Neutrophil (primary cell): ENCODE data around the gene PLP2.

Experiments
- H3K27ac ChIP-seq: fragments of 200-600 bp; sonication (generic); 2 replicates; pipeline ENCODE4 v1.5.1; 2016; ENCODE audit warnings: mild to moderate bottlenecking, moderate library complexity
- H3K27me3 ChIP-seq: fragments of 200-600 bp; sonication (generic); 2 replicates; pipeline ENCODE4 v1.6.0; 2016; ENCODE audit warnings: mild to moderate bottlenecking
- H3K36me3 ChIP-seq: fragments of 200-600 bp; sonication (generic); 2 replicates; pipeline ENCODE4 v1.5.1; 2017
- H3K4me1 ChIP-seq, 2 experiments: fragments of 200-600 bp in 1 of 2; sonication (generic) in 1 of 2; 1 replicate in 1 of 2; 2 replicates in 1 of 2; pipeline versions ENCODE4 v1.5.1 to v1.6.1; 2013 to 2016; ENCODE audit warnings: low read depth in 1 of 2, low read length in 1 of 2, mild to moderate bottlenecking in 1 of 2, moderate library complexity in 1 of 2; ENCODE audit not compliant: control insufficient read depth in 1 of 2, insufficient read depth in 1 of 2
- H3K4me3 ChIP-seq, 2 experiments: fragments of 200-600 bp in 1 of 2; sonication (generic) in 1 of 2; 1 replicate in 1 of 2; 2 replicates in 1 of 2; pipeline ENCODE4 v1.5.1; 2013 to 2016; ENCODE audit warnings: low read depth in 1 of 2, low read length in 1 of 2, mild to moderate bottlenecking in 1 of 2, moderate library complexity in 1 of 2
- H3K9me3 ChIP-seq: fragments of 200-600 bp; sonication (generic); 2 replicates; pipeline ENCODE4 v1.5.1; 2016
- CTCF ChIP-seq: fragments of 200-600 bp; sonication (generic); IDR thresholded peaks from 2 replicates; pipeline ENCODE4 v1.5.1; 2016; ENCODE audit warnings: antibody characterized with exemption

Gene PLP2

GRCh38 chrX:49205443-49205842 is 33.7 kb downstream of the PLP2 start:
- no peak for TF ChIP-seq CTCF
- H3K36me3 ChIP-seq: no peaks in the 10 kb centered on the region
- H3K4me3 ChIP-seq: no peak overlapping the region
- H3K27me3 ChIP-seq: no peaks in the 10 kb centered on the region
- no peak overlapping the region for H3K27ac ChIP-seq
- H3K4me1 ChIP-seq: peaks cover 0 to 2% of the 10 kb centered on the region in 2 experiments
- no peaks in the 10 kb centered on the region for H3K9me3 ChIP-seq

- Histone ChIP-seq H3K4me1 (no peaks in the 10 kb centered on the region), H3K4me3 (no peak overlapping the region), H3K27ac (no peak overlapping the region), H3K9me3 (no peaks in the 10 kb centered on the region), H3K36me3 (no peaks in the 10 kb centered on the region), H3K27me3 (no peaks in the 10 kb centered on the region)
- no peak for TF ChIP-seq CTCF
Observed at GRCh38 chrX:49206543-49206942, 34.8 kb downstream of the PLP2 start.

GRCh38 chrX:49208399-49208798 is 36.7 kb downstream of the PLP2 start:
- Histone ChIP-seq H3K4me1 (no peaks in the 10 kb centered on the region), H3K9me3 (no peaks in the 10 kb centered on the region), H3K36me3 (no peaks in the 10 kb centered on the region), H3K27ac (no peak overlapping the region), H3K4me3 (no peak overlapping the region), H3K27me3 (no peaks in the 10 kb centered on the region)
- no peak for TF ChIP-seq CTCF

GRCh38 chrX:49209434-49210251 is 37.9 kb downstream of the PLP2 start:
- H3K27me3 ChIP-seq: no peaks in the 10 kb centered on the region
- H3K9me3 ChIP-seq: no peaks in the 10 kb centered on the region
- no peak for TF ChIP-seq CTCF
- H3K4me3 ChIP-seq: no peak overlapping the region
- H3K27ac ChIP-seq: no peak overlapping the region
- no peaks in the 10 kb centered on the region for H3K36me3 ChIP-seq
- no peaks in the 10 kb centered on the region for H3K4me1 ChIP-seq

- Histone ChIP-seq H3K36me3 (no peaks in the 10 kb centered on the region), H3K9me3 (no peaks in the 10 kb centered on the region), H3K4me3 (no peak overlapping the region), H3K27me3 (no peaks in the 10 kb centered on the region), H3K27ac (no peak overlapping the region), H3K4me1 (no peaks in the 10 kb centered on the region)
- no peak for TF ChIP-seq CTCF
Observed at GRCh38 chrX:49210406-49210805, 38.7 kb downstream of the PLP2 start.
